Measurements from ENCODE around the gene STH. TPM values are rescaled to one million over a fixed set of nuclear protein-coding genes. Genes with fewer than 3 reads are reported as not detected.

The STH gene
- polyA plus RNA-seq, 1 donor (not counting 4 experiments of a cell fraction or from before 2014, with no cell fraction given) = not detected

DNA sequence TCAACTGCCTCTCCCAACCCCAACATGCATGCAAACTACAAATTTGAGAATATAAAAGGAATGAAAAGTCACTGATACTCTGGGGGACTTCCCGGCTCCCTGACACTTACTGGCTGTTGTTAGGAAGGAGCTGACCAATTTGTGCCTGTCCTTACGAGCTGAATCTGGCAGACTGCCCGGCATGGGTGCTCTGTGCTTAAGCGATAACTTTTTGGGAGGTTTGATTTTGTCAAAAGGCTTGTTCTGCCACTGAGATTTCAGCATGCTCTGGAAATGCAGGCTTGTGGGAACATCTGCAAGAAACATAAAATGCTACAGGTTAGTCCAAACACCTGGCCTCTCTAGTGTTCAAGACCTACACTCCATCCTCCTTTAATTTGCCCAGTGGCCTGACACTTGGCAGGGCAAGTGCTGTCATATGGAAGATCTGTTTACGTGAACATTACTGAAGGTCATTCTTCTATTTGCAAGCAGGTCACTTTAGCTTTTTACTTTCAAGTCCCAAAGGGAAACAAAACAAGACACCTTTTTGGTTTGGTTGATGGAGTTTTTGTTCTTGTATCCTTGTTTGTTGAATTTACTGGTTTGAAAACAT lies 40.6 kb downstream of the STH start:
- Histone ChIP-seq H3K27ac (ENCODE audit: control insufficient read depth, insufficient read depth, low read length) (no peak overlapping the region), H3K9ac (ENCODE audit: control insufficient read depth, extremely low read depth, insufficient read depth, low read length) (no peak overlapping the region), H3K4me3 (ENCODE audit: control insufficient read depth in 2 of 3, extremely low read depth in 1 of 3, insufficient read depth in 2 of 3, low read depth in 1 of 3, low read length in 3 of 3) (no peak overlapping the region), H3K4me1 (ENCODE audit: control insufficient read depth, extremely low read depth, insufficient read depth, low read length) (no peaks in the 10 kb centered on the region), H3K36me3 (ENCODE audit: control insufficient read depth in 2 of 2, extremely low read depth in 1 of 2, insufficient read depth in 2 of 2, low read length in 2 of 2) (peaks cover 37 to 47% of the 10 kb centered on the region in 2 experiments), H3K9me3 (ENCODE audit: control insufficient read depth, low read depth, low read length) (no peaks in the 10 kb centered on the region), H3K79me2 (ENCODE audit: control insufficient read depth, insufficient read depth, low read length) (no peaks in the 10 kb centered on the region), H3K9me1 (ENCODE audit: control insufficient read depth, extremely low read depth, insufficient read depth, low read length) (no peaks in the 10 kb centered on the region), H3K4me2 (ENCODE audit: control insufficient read depth, extremely low read depth, insufficient read depth, low read depth, low read length) (no peak overlapping the region), H4K20me1 (ENCODE audit: control insufficient read depth, extremely low read depth, insufficient read depth, low read length) (no peaks in the 10 kb centered on the region), H3K27me3 (ENCODE audit: control insufficient read depth, extremely low read depth, insufficient read depth, low read length) (no peaks in the 10 kb centered on the region), H2AFZ (ENCODE audit: control insufficient read depth, low read length) (no peak overlapping the region)
- FAIRE-seq (no peak), DNase-seq (ENCODE audit: low read depth, low spot score) (no peak)
- dilution Hi-C loops (cut with MboI; ENCODE audit: extremely low pct_ligation_motif_present, low sequenced_read_pairs) = no loop called here
- TF ChIP-seq EZH2 (IDR thresholded peaks at IDR 0.05; ENCODE audit: low read length) = no peak
- TF ChIP-seq, protein P1, sequence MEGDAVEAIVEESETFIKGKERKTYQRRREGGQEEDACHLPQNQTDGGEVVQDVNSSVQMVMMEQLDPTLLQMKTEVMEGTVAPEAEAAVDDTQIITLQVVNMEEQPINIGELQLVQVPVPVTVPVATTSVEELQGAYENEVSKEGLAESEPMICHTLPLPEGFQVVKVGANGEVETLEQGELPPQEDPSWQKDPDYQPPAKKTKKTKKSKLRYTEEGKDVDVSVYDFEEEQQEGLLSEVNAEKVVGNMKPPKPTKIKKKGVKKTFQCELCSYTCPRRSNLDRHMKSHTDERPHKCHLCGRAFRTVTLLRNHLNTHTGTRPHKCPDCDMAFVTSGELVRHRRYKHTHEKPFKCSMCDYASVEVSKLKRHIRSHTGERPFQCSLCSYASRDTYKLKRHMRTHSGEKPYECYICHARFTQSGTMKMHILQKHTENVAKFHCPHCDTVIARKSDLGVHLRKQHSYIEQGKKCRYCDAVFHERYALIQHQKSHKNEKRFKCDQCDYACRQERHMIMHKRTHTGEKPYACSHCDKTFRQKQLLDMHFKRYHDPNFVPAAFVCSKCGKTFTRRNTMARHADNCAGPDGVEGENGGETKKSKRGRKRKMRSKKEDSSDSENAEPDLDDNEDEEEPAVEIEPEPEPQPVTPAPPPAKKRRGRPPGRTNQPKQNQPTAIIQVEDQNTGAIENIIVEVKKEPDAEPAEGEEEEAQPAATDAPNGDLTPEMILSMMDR (optimal IDR thresholded peaks at IDR 0.05 in 1 of 3, IDR thresholded peaks at IDR 0.05 in 1 of 3, conservative IDR thresholded peaks at IDR 0.05 in 1 of 3; ENCODE audit: extremely low read depth in 1 of 3, insufficient read depth in 2 of 3, low read length in 3 of 3) = no peak

DNA sequence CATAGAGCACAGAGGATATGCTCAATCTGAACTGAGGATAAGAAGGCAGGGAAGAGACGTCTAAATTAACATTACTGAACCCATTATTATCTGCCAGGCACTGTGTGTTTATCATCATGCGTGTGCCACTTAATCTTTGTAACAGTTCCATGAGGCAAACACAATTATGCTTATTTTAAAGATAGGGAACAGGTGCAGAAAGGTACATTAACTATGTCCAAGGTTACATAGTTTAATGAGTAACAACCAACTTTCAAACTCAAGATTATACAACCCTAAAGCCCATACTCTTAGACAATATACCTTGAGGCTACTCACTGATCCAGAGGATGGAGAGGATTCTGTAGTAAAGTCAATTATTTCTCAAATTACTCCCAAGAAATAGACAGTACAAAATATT lies 43.2 kb downstream of the STH start:
- dilution Hi-C loops (cut with MboI; ENCODE audit: extremely low pct_ligation_motif_present, low sequenced_read_pairs) = no loop called here
- Histone ChIP-seq H3K36me3 (ENCODE audit: control insufficient read depth in 2 of 2, extremely low read depth in 1 of 2, insufficient read depth in 2 of 2, low read length in 2 of 2) (peaks cover 37 to 43% of the 10 kb centered on the region in 2 experiments), H3K4me1 (ENCODE audit: control insufficient read depth, extremely low read depth, insufficient read depth, low read length) (no peaks in the 10 kb centered on the region), H3K9me3 (ENCODE audit: control insufficient read depth, low read depth, low read length) (no peaks in the 10 kb centered on the region), H3K9me1 (ENCODE audit: control insufficient read depth, extremely low read depth, insufficient read depth, low read length) (no peaks in the 10 kb centered on the region), H2AFZ (ENCODE audit: control insufficient read depth, low read length) (no peak overlapping the region), H3K9ac (ENCODE audit: control insufficient read depth, extremely low read depth, insufficient read depth, low read length) (no peak overlapping the region), H4K20me1 (ENCODE audit: control insufficient read depth, extremely low read depth, insufficient read depth, low read length) (no peaks in the 10 kb centered on the region), H3K27me3 (ENCODE audit: control insufficient read depth, extremely low read depth, insufficient read depth, low read length) (no peaks in the 10 kb centered on the region), H3K4me2 (ENCODE audit: control insufficient read depth, extremely low read depth, insufficient read depth, low read depth, low read length) (no peak overlapping the region), H3K79me2 (ENCODE audit: control insufficient read depth, insufficient read depth, low read length) (no peaks in the 10 kb centered on the region), H3K4me3 (ENCODE audit: control insufficient read depth in 2 of 3, extremely low read depth in 1 of 3, insufficient read depth in 2 of 3, low read depth in 1 of 3, low read length in 3 of 3) (no peak overlapping the region), H3K27ac (ENCODE audit: control insufficient read depth, insufficient read depth, low read length) (no peak overlapping the region)
- DNase-seq (ENCODE audit: low read depth, low spot score) = no peak
- FAIRE-seq = no peak
- no peak for TF ChIP-seq EZH2 (IDR thresholded peaks at IDR 0.05; ENCODE audit: low read length)
- TF ChIP-seq, protein P1 (optimal IDR thresholded peaks at IDR 0.05 in 1 of 3, IDR thresholded peaks at IDR 0.05 in 1 of 3, conservative IDR thresholded peaks at IDR 0.05 in 1 of 3; ENCODE audit: extremely low read depth in 1 of 3, insufficient read depth in 2 of 3, low read length in 3 of 3) = no peak
